Glomerular visceral epithelial cell (primary cell): ENCODE results near the gene SIPA1L3.
A peak's percentile ranks its signal among the peaks of the same experiment; 100 is the strongest.

Experiments
- DNase-seq: peaks from one replicate; pipeline ENCODE4 v3.0.0-alpha.2; 2016; ENCODE audit errors: extremely low spot score

SIPA1L3 gene

DNA sequence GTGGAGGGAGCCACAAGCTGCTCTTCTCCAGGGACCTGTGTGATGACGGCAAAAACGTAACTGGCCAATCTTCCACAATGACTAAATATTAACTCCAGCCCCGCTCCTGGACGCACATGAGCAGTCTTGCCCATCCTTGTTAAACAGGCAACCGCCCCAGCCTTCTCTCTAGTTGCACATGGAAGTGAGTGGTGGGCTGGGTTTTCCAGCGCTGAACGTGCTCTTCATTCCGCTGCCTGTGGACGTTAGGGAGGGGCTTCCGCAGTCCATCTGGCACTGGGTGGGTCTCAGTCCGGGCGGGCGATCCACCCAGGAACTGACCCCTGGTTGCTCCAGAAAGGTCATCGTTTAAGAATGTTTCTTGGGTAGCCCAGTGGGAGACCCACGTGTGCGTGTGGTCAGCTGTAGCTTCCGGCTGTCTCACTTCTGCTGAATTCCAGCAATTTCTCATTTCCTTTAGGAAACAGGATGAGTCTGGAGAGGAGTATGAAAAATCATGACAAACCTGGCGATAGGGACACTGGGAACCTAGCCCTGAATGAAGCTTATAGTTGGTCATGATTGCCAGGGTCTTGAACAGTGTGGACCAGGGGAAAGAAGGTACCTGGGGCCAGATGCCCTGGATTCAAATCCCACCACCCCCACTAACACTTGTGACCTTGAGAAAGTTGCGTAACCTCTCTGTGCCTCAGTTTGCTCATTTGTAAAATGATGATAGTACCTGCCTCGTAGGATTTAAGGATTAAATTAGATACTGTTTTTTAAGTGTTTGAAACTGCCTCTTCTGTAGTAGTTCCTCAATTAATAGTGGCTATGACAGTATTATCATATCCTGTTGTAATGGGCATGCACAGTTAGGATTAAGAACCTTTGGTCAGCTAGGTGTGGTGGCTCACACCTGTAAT, 92.6 kb downstream of the SIPA1L3 start:
- peak; percentile 100 for DNase-seq

DNA sequence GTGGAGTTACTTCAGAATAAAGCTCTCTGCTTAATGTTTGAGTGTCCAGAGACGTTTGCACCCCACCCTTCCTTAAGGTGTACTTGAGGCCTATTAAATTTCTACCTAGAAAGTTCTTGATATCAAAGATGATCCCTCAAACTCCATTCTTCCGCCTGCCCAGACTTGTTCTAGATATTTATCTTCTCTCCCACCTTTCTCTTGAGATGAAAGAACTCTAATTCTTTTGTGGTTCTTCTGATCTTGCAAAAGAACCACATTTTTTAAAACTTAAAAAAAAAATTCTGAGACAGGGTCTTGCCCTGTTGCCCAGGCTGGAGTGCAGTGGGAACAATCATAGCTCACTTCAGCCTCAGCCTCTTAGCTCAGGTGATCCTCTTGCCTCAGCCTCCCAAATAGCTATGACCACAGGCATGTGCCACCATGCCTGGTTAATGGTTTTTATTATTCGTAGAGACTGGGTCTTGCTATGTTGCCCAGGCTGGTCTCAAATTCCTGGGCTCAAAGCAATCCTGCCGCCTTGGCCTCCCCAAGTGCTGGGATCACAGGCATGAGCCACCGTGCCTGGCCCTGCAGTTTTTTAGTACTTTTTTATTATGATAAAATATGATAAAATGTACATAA, 94.3 kb downstream of the SIPA1L3 start:
- DNase-seq, result no peak

DNA sequence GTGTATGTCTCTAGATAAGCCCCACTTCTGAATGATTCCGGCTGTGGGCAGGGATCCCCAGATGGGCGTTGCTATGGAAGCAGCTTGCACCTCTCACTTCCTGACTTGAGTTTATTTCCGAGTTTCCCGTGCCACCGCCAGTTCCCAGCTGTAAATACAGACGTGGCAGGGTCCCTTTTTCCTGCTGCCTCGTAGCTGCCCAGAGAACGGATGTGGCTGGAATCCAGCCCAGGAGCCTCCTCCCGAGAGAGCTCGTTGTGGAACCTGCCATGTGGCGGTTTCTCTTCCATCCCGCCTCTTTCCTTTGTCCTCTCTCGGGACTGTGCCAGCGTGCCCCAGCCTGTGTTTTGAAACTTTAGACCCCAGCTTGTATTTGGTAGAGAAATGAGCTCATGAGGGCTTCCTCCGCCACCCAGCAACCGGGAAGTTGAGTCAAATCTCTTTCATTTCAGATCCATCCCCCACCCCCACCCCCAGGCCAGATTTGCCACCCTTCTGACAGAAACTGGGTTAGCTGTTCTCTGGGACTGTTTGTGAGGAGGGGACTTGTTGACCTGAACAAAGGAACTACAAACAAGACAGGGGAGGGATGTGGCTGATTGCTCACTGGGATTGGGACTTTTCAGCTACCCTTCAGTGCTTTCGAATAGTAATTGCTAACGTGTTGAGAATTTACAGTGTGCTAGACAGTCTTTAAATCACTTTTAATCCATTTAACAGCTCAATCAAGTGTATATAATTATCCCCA, 96.6 kb downstream of the SIPA1L3 start:
- DNase-seq, result peak; percentile 95

GRCh38 chr19:38004186-38004520, 97.1 kb downstream of the SIPA1L3 start:
- DNase-seq, result no peak

DNA sequence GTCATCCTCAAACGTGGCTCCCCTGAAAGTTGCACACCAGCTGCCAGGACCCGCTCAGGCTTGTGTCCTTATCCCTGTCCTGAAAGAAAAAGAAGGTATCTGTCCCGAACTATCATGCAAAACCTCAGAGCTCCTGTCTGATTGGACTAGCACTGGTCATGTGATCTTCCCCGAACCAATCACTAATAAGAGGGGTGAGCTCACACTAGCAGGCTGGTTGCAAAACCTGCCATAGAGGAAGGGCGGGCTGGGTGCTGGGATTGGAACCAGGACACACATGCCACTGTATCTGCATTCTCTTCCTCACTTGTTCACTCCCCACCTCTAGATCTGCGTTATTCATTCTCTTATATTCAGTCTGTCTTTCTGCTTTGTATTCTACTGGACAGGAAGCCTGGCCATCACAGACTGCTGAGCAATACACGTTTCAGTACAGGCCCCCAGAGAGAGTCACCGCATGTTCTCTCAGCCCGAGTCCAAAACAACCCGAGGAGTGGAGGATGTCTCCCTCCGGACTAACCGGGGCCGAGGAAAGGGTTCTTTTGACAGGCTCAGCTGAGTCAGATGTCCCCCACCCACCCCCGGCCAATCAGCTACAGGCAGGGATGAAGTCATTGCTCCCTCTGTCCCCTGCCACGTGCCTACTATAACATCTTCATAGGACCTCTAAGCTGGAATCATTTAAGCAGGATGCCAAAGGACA, 97.7 kb downstream of the SIPA1L3 start:
- DNase-seq, result peak; percentile 97

DNA sequence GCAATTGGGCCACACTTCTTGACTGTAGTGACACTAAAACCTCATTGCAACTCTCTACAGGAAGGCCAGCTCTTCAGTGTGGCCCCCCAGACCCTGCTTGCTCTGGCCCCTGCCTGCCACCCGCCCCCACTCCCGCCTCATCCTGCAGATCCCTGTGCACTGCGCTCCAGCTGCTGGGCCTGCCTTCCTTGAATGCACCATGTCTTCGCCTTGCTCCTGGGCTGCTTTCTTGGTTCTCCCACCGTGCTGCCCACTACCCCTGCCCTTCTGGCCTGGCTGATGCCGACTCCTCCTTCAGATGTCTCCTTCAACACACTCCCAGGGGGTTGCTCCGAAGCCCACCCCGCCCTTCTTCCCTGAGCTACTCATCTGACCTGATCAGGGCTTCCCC, 98.2 kb downstream of the SIPA1L3 start:
- no peak for DNase-seq

DNA sequence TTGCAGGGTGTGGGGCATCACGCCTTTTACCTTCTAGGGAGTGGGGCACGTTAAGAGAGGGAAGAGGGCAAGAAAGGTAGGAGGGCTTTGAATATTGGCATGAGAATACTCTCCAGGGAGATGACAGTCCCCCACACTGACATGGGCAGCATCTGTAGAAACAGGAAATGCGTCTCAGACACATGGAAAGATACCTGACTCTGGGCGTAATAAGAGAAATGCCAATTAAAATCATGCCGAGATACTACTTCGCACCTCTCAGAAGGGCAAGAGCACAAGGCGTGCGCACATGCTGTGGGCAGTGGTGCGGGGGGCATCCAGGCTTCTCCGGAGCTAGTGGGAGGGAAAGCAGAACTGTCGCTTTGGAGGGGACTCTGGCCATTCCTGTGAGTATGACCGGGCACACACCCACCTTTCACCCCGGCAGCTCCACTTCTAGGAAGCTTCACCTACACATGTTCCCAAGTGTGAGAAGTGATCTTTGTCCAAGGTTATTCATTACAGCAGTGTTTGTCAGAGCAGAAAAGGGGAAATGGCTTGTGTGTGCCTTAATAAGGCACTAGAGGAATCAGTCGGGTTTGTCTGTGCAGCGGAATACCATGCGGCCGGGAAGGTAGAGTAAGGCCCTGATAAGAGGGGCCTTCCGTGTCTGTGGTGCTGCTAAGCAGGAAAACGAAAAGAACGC, 99.5 kb downstream of the SIPA1L3 start:
- DNase-seq, result no peak

- peak; percentile 34 for DNase-seq
These were observed 102.7 kb downstream of the SIPA1L3 start for GRCh38 chr19:38009650-38010242.

DNA sequence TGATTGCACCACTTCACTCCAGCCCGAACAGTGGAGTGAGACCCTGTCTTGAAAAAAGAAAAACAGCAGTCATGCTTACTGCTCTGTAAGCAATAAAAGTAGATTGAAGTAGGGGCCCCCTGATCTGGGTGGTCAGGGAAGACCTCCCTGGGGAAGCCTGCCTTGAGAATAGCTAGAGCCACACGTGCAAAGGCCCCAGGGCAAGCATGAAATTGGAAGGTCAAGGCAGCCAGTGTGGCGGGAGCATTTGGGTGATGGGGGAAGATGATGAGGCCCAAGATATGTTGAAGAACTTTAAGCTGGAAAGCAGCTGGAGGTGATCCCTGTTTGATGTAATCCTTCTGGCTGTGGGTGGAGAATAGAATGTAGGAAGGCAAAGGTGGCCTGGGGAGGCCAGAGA, 104.4 kb downstream of the SIPA1L3 start:
- no peak for DNase-seq

- DNase-seq, result no peak
These were observed 105.3 kb downstream of the SIPA1L3 start for GRCh38 chr19:38012290-38012689.

- no peak for DNase-seq
These were observed 105.9 kb downstream of the SIPA1L3 start for GRCh38 chr19:38012944-38013343.

DNA sequence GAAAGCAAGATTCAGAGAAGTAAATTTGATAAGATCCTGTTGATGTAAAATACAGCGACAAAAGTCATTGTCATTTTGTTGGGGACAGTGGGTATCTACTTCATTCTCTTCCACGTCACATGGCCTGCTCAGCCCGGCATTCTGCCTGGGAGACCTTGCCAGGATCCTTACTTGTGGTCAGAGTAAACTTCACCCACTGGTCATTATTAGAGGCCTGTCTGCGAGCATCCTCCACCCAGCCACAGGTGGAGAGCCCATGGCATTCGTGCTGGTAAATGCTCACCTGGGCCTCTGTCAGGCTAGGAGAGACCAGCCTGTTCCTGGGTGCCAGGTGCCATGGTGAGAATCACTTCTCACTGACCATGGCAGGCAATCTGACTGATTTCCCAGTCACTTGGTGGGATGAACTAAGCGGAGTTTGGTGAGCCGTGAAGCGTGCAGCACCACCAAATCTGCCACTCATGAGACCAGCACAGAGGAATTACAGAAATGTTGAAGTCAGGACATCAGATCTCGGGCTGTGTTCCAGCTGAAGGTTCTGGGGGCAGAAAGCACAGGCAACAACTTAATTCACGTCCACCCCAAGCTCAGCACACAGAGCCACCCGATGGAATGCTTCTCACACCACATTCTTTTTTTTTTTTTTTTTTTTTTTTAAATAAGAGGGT, 107.0 kb downstream of the SIPA1L3 start:
- peak; percentile 95 for DNase-seq

DNA sequence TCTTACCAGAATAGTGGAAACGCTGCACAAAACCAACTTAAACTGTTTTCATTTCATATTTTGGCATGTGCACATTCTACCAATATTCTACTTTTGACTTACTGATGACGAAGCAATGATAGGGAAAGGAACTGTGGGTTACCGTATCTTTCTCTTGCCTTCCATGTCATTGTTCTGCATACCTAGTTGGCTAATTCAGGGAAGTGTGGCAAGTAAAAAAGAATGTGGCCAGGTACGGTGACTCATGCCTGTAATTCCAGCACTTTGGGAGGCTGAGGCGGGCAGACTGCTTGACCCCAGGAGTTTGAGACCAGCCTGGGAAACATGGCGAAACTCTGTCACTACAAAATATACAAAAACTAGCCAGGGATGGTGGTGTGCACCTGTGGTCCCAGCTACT, 108.2 kb downstream of the SIPA1L3 start:
- peak; percentile 65 for DNase-seq

- peak; percentile 90 for DNase-seq
These were observed 108.8 kb downstream of the SIPA1L3 start for GRCh38 chr19:38015761-38016160.

DNA sequence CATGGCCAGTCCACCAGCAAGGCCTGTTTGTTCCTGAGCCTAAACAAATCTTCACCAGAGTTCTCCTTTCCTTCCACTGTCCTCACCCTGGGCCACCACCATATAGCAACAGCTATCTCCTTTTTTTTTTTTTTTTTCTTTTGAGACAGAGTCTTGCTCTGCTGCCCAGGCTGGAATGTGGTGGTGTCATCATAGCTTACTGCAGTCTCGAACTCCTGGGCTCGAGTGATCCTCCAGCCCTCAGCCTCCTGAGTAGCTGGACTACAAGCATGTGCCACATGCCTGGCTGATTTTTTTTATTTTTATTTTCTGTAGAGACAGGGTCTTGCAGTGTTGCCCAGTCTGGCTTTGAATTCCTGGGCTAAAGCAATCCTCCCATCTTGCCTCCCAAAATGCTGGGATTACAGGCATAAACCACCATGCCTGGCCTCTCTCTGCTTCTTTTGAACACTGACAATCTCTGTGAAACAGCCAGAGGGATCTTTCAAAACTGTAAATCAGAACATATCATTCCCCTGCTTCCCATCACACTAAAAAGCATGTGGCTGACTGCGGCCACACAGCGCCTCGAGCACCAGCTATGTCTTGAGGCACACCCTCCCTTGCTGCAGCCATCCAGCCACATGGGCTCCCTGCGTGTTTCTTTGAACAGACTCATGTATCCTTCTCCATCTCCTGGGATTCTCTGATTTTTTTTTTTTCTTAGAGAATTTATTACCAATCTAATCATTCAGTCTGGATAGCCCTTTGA, 110.6 kb downstream of the SIPA1L3 start:
- peak; percentile 38 for DNase-seq

- DNase-seq, result no peak
These were observed 111.8 kb downstream of the SIPA1L3 start for GRCh38 chr19:38018694-38019395.

DNA sequence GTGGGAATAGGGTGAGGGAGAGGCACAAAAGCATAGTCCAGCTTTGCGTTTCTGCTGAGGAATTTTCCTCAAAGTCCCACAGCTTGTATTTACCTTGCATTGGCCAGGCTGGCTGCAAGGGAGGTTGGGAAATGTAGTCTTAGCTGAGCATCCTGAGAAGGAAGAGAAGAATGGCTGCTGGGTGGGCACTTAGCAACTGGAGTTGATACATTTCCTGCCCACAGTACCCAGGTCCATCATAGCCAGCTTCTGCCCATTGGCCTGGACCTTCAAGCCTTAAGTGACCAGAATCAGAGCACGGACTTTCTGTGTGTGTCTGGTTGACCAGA, 112.4 kb downstream of the SIPA1L3 start:
- no peak for DNase-seq

DNA sequence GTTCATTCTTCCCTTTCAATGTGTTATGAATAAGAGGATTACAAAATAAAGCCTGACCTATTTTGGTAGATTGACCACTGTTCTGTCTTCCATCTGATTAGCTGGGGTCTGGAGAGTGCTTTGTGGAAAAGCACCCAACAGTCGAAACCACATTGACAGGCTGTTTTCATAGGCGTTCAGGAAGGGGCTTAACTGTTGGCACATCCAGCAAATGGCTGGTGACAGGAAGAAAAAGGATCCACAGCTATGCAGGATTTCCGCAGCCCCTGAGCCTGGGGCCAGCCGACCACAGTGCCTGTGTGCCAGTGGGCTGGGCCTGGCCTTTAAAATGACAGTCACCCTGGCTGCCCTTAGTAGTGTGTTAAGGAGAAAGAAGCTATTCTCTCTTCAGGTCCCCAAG, 113.3 kb downstream of the SIPA1L3 start:
- no peak for DNase-seq

- no peak for DNase-seq
These were observed 114.3 kb downstream of the SIPA1L3 start for GRCh38 chr19:38021352-38021751.
